K562 (cell line): Measurements from ENCODE around the gene GRAMD2A. TPM values are rescaled to one million over a fixed set of nuclear protein-coding genes. Genes with fewer than 3 reads are reported as not detected.

Experiments used
- CBFA2T2 ChIP-seq: fragments of 450-650 bp; conservative IDR thresholded peaks from 2 replicates; pipeline ENCODE4 v1.6.1; 2017; ENCODE audit warnings: mild to moderate bottlenecking
- CBFA2T3 ChIP-seq: fragments of 450-650 bp; IDR thresholded peaks from 2 replicates; pipeline ENCODE4 v1.6.1; 2017
- KAT2B ChIP-seq: IDR thresholded peaks from one replicate; pipeline ENCODE4 v1.6.1; 2012; ENCODE audit warnings: low read depth, mild to moderate bottlenecking, control low read depth, inconsistent platforms, low read length, moderate library complexity
- KAT8 ChIP-seq: fragments of 450-650 bp; IDR thresholded peaks from 2 replicates; pipeline ENCODE4 v1.6.1; 2016; ENCODE audit warnings: low read depth, mild to moderate bottlenecking
- KLF10 ChIP-seq: fragments of 250-450 bp; sonication (Bioruptor Pico); IDR thresholded peaks from 2 replicates; pipeline ENCODE4 v1.6.1; 2021; ENCODE audit warnings: matching md5 sums
- MAFF ChIP-seq: IDR thresholded peaks from 2 replicates; pipeline ENCODE4 v1.6.1; 2012; ENCODE audit warnings: low read length, improper control_type of control experiment
- MTF1 ChIP-seq: fragments of 250-450 bp; sonication (Bioruptor Pico); IDR thresholded peaks from 2 replicates; pipeline ENCODE4 v1.9.0; 2021; ENCODE audit warnings: moderate library complexity, mild to moderate bottlenecking, inconsistent platforms, borderline replicate concordance
- POLR2A ChIP-seq: fragments of 450-650 bp; conservative IDR thresholded peaks from 2 replicates; pipeline ENCODE4 v1.6.1; 2016
- POLR2AphosphoS5 ChIP-seq: IDR thresholded peaks from 2 replicates; pipeline ENCODE4 v1.6.1; 2011; ENCODE audit warnings: mild to moderate bottlenecking, low read depth, low read length, moderate library complexity; ENCODE audit not compliant: control insufficient read depth, insufficient read depth
- POU5F1 ChIP-seq: fragments of 150-350 bp; IDR thresholded peaks from 2 replicates; pipeline ENCODE4 v1.6.1; 2014; ENCODE audit warnings: borderline replicate concordance, low read length, low read depth, mild to moderate bottlenecking; ENCODE audit not compliant: partially characterized antibody
- SMAD2 ChIP-seq: fragments of 150-350 bp; IDR thresholded peaks from 2 replicates; pipeline ENCODE4 v1.6.1; 2014; ENCODE audit warnings: low read depth, mild to moderate bottlenecking, low read length
- STAT5A ChIP-seq: IDR thresholded peaks from 2 replicates; pipeline ENCODE4 v1.6.1; 2012; ENCODE audit warnings: low read length, inconsistent platforms, borderline replicate concordance
- SUPT5H ChIP-seq: fragments of 450-650 bp; IDR thresholded peaks from 2 replicates; pipeline ENCODE4 v1.6.1; 2016
- ZBTB17 ChIP-seq: fragments of 450-650 bp; formaldehyde crosslinking; IDR thresholded peaks from 2 replicates; pipeline ENCODE4 v1.4.0; 2020; ENCODE audit warnings: mild to moderate bottlenecking
- ZFPM2 ChIP-seq: fragments of 250-450 bp; sonication (Bioruptor Pico); IDR thresholded peaks from 2 replicates; pipeline ENCODE4 v1.5.1; 2022; ENCODE audit warnings: mild to moderate bottlenecking
- ZNF197 ChIP-seq: fragments of 200-800 bp; sonication (Bioruptor generic); IDR thresholded peaks from 2 replicates; pipeline ENCODE4 v1.6.1; 2016; ENCODE audit warnings: low read depth, missing genetic modification characterization, missing compliant biosample characterization
- ZNF41 ChIP-seq: fragments of 250-450 bp; sonication (Bioruptor Pico); conservative IDR thresholded peaks from 2 replicates; pipeline ENCODE4 v1.4.0; 2020; ENCODE audit warnings: mild to moderate bottlenecking
- ZNF717 ChIP-seq: fragments of 250-450 bp; sonication (Bioruptor Pico); IDR thresholded peaks from 2 replicates; pipeline ENCODE4 v1.5.0; 2021
- polyA plus RNA-seq, 8 experiments: library from polyadenylated mRNA; depleted of rRNA in 4 of 8; stranded (reverse) in 5 of 8; unstranded in 3 of 8; fragments of >200 nt; fragmentation: Nextera tagmentation in 2 of 8; fragmentation: Illumina TruSeq in 1 of 8; extraction: Ambion mirVana in 2 of 8; extraction: Trizol in 1 of 8; gene quantifications; 2 replicates each; pipeline versions ENCODE4 v1.2.1 to v1.2.3, GENCODE V29; 2011 to 2014; ENCODE audit warnings: inconsistent platforms in 1 of 8, missing spikeins in 1 of 8
- total RNA-seq, 7 experiments: library from RNA; depleted of rRNA in 6 of 7; stranded (reverse); fragments of >200 nt in 6 of 7; fragmentation: Illumina TruSeq in 2 of 7; extraction: Trizol in 2 of 7; gene quantifications; 2 replicates each; pipeline versions ENCODE4 v1.2.1 to v1.2.3, GENCODE V29; 2011 to 2021; ENCODE audit warnings: low replicate concordance in 1 of 7
- TF ChIP-seq, protein P1 (sequence below): IDR thresholded peaks from 2 replicates; pipeline ENCODE4 v1.6.1; 2011; ENCODE audit not compliant: insufficient read length; ENCODE audit errors: extremely low read depth
- TF ChIP-seq, protein P2 (sequence below): fragments of 450-650 bp; IDR thresholded peaks from 2 replicates; pipeline ENCODE4 v1.6.1; 2016
- TF ChIP-seq, protein P3 (sequence below): fragments of 150-350 bp; IDR thresholded peaks from 2 replicates; pipeline ENCODE4 v1.6.1; 2014; ENCODE audit warnings: low read depth, mild to moderate bottlenecking, low read length, borderline replicate concordance
- TF ChIP-seq, protein P4 (sequence below): fragments of 450-650 bp; formaldehyde crosslinking; IDR thresholded peaks from 2 replicates; pipeline ENCODE4 v1.4.0; 2020; ENCODE audit warnings: mild to moderate bottlenecking, moderate library complexity

The GRAMD2A gene
- total and polyA plus RNA-seq, 9 of the 15 experiments (the other 6 are each of a cell fraction or from before 2014, with no cell fraction given), result 0.08 to 0.22 TPM; not detected in 7

DNA sequence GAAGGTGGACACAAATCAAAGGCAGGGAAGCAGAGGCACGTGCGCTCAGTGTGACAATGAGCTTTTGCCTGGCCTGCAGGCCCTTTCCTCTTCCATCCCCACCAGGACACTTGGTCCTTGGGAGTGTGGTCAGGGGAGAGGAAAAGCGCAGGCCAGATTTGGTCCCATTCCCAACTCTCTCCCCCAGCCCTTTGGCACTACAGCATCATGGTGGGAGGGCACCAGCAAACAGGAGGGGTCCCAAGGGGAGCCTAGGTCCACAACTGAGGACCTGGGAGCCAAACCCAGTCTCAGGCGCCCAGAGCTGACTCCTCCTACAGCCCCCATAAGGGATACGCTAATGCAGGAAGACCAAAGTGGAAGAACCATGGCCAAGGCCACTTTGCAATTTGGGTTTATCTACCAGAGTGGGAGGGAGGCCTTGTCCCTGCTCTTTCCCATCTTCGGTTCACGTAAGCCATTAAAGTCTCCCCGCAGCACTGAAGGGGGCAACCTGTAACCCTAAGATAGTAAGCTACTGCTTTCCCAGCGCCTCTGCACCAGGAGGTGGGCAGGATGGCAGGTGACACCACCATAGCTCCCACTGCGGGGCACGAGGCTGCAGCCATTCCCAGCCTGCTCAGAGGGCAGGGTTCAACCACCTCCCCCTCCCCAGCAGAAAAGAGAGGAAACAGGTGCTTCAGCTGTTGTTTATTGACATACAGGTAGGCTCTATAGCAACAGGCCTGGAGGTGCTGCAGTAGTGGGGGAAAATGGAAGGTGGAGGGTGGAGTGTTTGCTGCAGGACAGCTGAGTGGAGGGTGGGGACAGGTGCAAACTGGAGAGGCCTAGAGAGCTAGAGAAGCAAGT, 993 bp upstream of the GRAMD2A start (continued):
- TF ChIP-seq KAT8 (no peak), POLR2A (peak; percentile 71), ZNF197 (CRISPR knock-in tag) (no peak), SMAD2 (no peak), MTF1 (CRISPR knock-in tag) (no peak), MAFF (no peak), ZNF717 (CRISPR knock-in tag) (0 out of 2 replicates have a peak, but pooled peaks have one; percentile 56), CBFA2T2 (no peak), ZFPM2 (CRISPR knock-in tag) (no peak), POU5F1 (no peak), CBFA2T3 (no peak), STAT5A (no peak), KAT2B (no peak), POLR2AphosphoS5 (peak; percentile 49; the same call in 1 of the 2 replicates), ZNF41 (CRISPR knock-in tag) (no peak), KLF10 (CRISPR knock-in tag) (peak; percentile 19; the same call in 1 of the 2 replicates), SUPT5H (peak; percentile 73), ZBTB17 (CRISPR knock-in tag) (0 out of 2 replicates have a peak, but pooled peaks have one; percentile 61)
- TF ChIP-seq, protein P1, sequence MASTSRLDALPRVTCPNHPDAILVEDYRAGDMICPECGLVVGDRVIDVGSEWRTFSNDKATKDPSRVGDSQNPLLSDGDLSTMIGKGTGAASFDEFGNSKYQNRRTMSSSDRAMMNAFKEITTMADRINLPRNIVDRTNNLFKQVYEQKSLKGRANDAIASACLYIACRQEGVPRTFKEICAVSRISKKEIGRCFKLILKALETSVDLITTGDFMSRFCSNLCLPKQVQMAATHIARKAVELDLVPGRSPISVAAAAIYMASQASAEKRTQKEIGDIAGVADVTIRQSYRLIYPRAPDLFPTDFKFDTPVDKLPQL, result no peak
- TF ChIP-seq, protein P2, sequence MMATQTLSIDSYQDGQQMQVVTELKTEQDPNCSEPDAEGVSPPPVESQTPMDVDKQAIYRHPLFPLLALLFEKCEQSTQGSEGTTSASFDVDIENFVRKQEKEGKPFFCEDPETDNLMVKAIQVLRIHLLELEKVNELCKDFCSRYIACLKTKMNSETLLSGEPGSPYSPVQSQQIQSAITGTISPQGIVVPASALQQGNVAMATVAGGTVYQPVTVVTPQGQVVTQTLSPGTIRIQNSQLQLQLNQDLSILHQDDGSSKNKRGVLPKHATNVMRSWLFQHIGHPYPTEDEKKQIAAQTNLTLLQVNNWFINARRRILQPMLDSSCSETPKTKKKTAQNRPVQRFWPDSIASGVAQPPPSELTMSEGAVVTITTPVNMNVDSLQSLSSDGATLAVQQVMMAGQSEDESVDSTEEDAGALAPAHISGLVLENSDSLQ, result no peak
- TF ChIP-seq, protein P3, sequence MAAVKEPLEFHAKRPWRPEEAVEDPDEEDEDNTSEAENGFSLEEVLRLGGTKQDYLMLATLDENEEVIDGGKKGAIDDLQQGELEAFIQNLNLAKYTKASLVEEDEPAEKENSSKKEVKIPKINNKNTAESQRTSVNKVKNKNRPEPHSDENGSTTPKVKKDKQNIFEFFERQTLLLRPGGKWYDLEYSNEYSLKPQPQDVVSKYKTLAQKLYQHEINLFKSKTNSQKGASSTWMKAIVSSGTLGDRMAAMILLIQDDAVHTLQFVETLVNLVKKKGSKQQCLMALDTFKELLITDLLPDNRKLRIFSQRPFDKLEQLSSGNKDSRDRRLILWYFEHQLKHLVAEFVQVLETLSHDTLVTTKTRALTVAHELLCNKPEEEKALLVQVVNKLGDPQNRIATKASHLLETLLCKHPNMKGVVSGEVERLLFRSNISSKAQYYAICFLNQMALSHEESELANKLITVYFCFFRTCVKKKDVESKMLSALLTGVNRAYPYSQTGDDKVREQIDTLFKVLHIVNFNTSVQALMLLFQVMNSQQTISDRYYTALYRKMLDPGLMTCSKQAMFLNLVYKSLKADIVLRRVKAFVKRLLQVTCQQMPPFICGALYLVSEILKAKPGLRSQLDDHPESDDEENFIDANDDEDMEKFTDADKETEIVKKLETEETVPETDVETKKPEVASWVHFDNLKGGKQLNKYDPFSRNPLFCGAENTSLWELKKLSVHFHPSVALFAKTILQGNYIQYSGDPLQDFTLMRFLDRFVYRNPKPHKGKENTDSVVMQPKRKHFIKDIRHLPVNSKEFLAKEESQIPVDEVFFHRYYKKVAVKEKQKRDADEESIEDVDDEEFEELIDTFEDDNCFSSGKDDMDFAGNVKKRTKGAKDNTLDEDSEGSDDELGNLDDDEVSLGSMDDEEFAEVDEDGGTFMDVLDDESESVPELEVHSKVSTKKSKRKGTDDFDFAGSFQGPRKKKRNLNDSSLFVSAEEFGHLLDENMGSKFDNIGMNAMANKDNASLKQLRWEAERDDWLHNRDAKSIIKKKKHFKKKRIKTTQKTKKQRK, result no peak
- TF ChIP-seq, protein P4, sequence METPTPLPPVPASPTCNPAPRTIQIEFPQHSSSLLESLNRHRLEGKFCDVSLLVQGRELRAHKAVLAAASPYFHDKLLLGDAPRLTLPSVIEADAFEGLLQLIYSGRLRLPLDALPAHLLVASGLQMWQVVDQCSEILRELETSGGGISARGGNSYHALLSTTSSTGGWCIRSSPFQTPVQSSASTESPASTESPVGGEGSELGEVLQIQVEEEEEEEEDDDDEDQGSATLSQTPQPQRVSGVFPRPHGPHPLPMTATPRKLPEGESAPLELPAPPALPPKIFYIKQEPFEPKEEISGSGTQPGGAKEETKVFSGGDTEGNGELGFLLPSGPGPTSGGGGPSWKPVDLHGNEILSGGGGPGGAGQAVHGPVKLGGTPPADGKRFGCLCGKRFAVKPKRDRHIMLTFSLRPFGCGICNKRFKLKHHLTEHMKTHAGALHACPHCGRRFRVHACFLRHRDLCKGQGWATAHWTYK (CRISPR knock-in tag), result 0 out of 2 replicates have a peak, but pooled peaks have one; percentile 69
